ENCODE results near the gene ZNF30. TPM values are rescaled to one million over a fixed set of nuclear protein-coding genes. Genes with fewer than 3 reads are reported as not detected.
"Not testable (repeated sequence)": the region's sequence is repeated elsewhere in the genome, so short reads cannot be mapped to it uniquely, and the experiment has no call there.

The ZNF30 gene
- total RNA-seq, 4 donors from 2014 or later = 1.4 to 2.2 TPM; not detected in 2

GRCh38 chr19:34990578-34991192 lies 64.0 kb downstream of the ZNF30 start:
- Histone ChIP-seq H3K27ac (no peak overlapping the region), H3K4me1 (peaks cover 4 to 21% (median 15%) of the 10 kb centered on the region in 4 donors), H3K36me3 (no peaks in the 10 kb centered on the region), H3K4me3 (no peak overlapping the region), H3K27me3 (no peaks in the 10 kb centered on the region), H3K9me3 (no peaks in the 10 kb centered on the region)
- WGBS, 2 donors (ENCODE audit: low coverage in 1 of 2) = 75% methylated on average over 13 of the region's 13 CpGs; no CpG with 5 or more reads in 1 of the 2 donors
- intact Hi-C loops (cut with DNase I; ENCODE audit: low total_unique reads) = no loop called here
- DNase-seq = no peak
- TF ChIP-seq EP300 (IDR thresholded peaks at IDR 0.05; ENCODE audit: low read depth) (no peak), POLR2AphosphoS5 (IDR thresholded peaks at IDR 0.05) (no peak), CTCF (IDR thresholded peaks at IDR 0.05) (no peak), POLR2A (IDR thresholded peaks at IDR 0.05) (no peak)
- in situ Hi-C loops (cut with MboI; ENCODE audit: low pct_ligation_motif_present in 1 of 4, low pct_unique_long_range_greater_than_20kb in 1 of 4, low sequenced_read_pairs in 3 of 4) = no loop called here

- 77 to 91% methylated on average over 4 to 8 of the region's 8 CpGs for WGBS, 2 donors (ENCODE audit: low coverage in 1 of 2)
- DNase-seq = no peak
- H3K27ac ChIP-seq = no peak overlapping the region
- no peaks in the 10 kb centered on the region for H3K27me3 ChIP-seq
- no peaks in the 10 kb centered on the region for H3K9me3 ChIP-seq
- no peaks in the 10 kb centered on the region for H3K36me3 ChIP-seq
- H3K4me1 ChIP-seq = peaks cover 4 to 28% (median 16%) of the 10 kb centered on the region in 4 donors
- in situ Hi-C loops (cut with MboI; ENCODE audit: low pct_ligation_motif_present in 1 of 4, low pct_unique_long_range_greater_than_20kb in 1 of 4, low sequenced_read_pairs in 3 of 4) (no loop called here), intact Hi-C loops (cut with DNase I; ENCODE audit: low total_unique reads) (no loop called here)
- no peak for TF ChIP-seq POLR2AphosphoS5 (IDR thresholded peaks at IDR 0.05)
- no peak overlapping the region for H3K4me3 ChIP-seq
Measured at GRCh38 chr19:34991542-34992333, 65.0 kb downstream of the ZNF30 start.

- H3K4me3 ChIP-seq; intact Hi-C loops (cut with DNase I; ENCODE audit: low total_unique reads); H3K9me3 ChIP-seq; H3K27ac ChIP-seq; in situ Hi-C loops (cut with MboI; ENCODE audit: low pct_ligation_motif_present in 1 of 4, low pct_unique_long_range_greater_than_20kb in 1 of 4, low sequenced_read_pairs in 3 of 4); H3K36me3 ChIP-seq; H3K27me3 ChIP-seq; DNase-seq: not testable (repeated sequence)
- H3K4me1 ChIP-seq = peaks cover 4 to 35% (median 17%) of the 10 kb centered on the region in 4 donors
- WGBS, 2 donors (ENCODE audit: low coverage in 1 of 2) = 79 to 91% methylated on average over 3 to 7 of the region's 7 CpGs
Measured at GRCh38 chr19:34992582-34992981, 65.9 kb downstream of the ZNF30 start.

- intact Hi-C loops (cut with DNase I; ENCODE audit: low total_unique reads) = no loop called here
- TF ChIP-seq CTCF (IDR thresholded peaks at IDR 0.05) (no peak), POLR2AphosphoS5 (IDR thresholded peaks at IDR 0.05) (no peak), EP300 (IDR thresholded peaks at IDR 0.05; ENCODE audit: low read depth) (no peak), POLR2A (IDR thresholded peaks at IDR 0.05) (no peak)
Measured at GRCh38 chr19:34994286-34994642, 67.6 kb downstream of the ZNF30 start.

More at GRCh38 chr19:34994286-34994642, 67.6 kb downstream of the ZNF30 start:
- peak overlapping the region; percentile 62 to 68 (median 63) for H3K27ac ChIP-seq
- H3K4me3 ChIP-seq = no peak overlapping the region
- H3K9me3 ChIP-seq = no peaks in the 10 kb centered on the region
- in situ Hi-C loops (cut with MboI; ENCODE audit: low pct_ligation_motif_present in 1 of 4, low pct_unique_long_range_greater_than_20kb in 1 of 4, low sequenced_read_pairs in 3 of 4) = no loop called here
- H3K36me3 ChIP-seq = no peaks in the 10 kb centered on the region
- WGBS, 2 donors (ENCODE audit: low coverage in 1 of 2) = 45 to 80% methylated on average over 7 to 9 of the region's 9 CpGs
- peaks cover 9 to 48% (median 22%) of the 10 kb centered on the region in 4 donors for H3K4me1 ChIP-seq
- H3K27me3 ChIP-seq = no peaks in the 10 kb centered on the region
- DNase-seq = no peak

Other genes starting within 250 kb of the ZNF30 start
- 10 to 100 TPM in 1 of 4 donors, 1 to 10 TPM in 1, under 1 TPM in 1, not detected in 1; 0.82 to 14.3 (median 1.3) TPM for gene SCGB2B2, start 249.7 kb upstream of the ZNF30 start, total RNA-seq
- 10 to 100 TPM in 3 of 4 donors, 1 to 10 TPM in 1; 4.6 to 33.0 (median 18.0) TPM for gene ZNF302, start 249.2 kb upstream of the ZNF30 start, total RNA-seq
- gene ZNF181, start 192.7 kb upstream of the ZNF30 start, total RNA-seq = 10 to 100 TPM in 3 of 4 donors, 1 to 10 TPM in 1; 7.1 to 23.8 (median 15.5) TPM
- gene ZNF599, start 153.7 kb upstream of the ZNF30 start, total RNA-seq = 1 to 10 TPM in 3 of 4 donors, not detected in 1; 4.1 to 7.1 (median 6.0) TPM
- 1 to 10 TPM; 3.4 to 8.4 (median 6.5) TPM for gene ZNF792, start 37.3 kb downstream of the ZNF30 start, total RNA-seq
- 10 to 100 TPM; 14.2 to 32.1 (median 21.6) TPM for gene GRAMD1A, start 73.4 kb downstream of the ZNF30 start, total RNA-seq
- gene SCN1B, start 103.6 kb downstream of the ZNF30 start, total RNA-seq = 10 to 100 TPM in 1 of 4 donors, 1 to 10 TPM in 2, under 1 TPM in 1; 0.60 to 14.2 (median 3.2) TPM
- gene HPN, start 114.8 kb downstream of the ZNF30 start, total RNA-seq = under 1 TPM in 2 of 4 donors, not detected in 2; 0.32 to 0.68 TPM
- 1,000 to 10,000 TPM; 1,678 to 4,641 (median 3,622) TPM for gene FXYD3, start 188.9 kb downstream of the ZNF30 start, total RNA-seq
- 10 to 100 TPM in 3 of 4 donors, 1 to 10 TPM in 1; 9.8 to 71.8 (median 25.9) TPM for gene LGI4, start 208.2 kb downstream of the ZNF30 start, total RNA-seq
- gene FXYD1, start 211.9 kb downstream of the ZNF30 start, total RNA-seq = 10 to 100 TPM in 2 of 4 donors, not detected in 2; 10.6 to 29.2 TPM
- gene FXYD7, start 216.4 kb downstream of the ZNF30 start, total RNA-seq = not detected
- gene FXYD5, start 227.8 kb downstream of the ZNF30 start, total RNA-seq = 10 to 100 TPM in 2 of 4 donors, 1 to 10 TPM in 2; 2.0 to 57.2 (median 15.1) TPM

Data from transverse colon (tissue), 4 donors.